ENCODE measurements around the gene BABAM2. TPM values are rescaled to one million over a fixed set of nuclear protein-coding genes. Genes with fewer than 3 reads are reported as not detected.

BABAM2 gene
- total and polyA plus RNA-seq, 2 experiments from 2014 or later, result 28.8 to 43.6 TPM

DNA sequence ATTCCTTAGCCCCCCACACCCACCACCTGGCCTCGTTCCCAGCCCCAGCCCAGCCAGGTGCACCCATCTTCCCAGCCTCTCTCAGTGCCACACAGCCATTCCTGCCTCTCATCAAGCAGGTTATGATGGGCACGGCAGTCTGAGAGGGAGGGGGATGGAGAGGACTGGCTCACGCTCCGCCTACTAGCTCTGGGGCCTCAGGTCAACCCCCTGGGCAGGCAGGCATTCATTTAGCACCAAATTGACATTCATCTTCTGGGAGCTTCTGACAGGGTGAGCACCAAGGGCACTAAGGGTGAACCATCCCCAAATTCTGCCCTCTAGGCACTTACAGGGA is 435.9 kb downstream of the BABAM2 start:
- TF ChIP-seq EZH2phosphoT487 (IDR thresholded peaks at IDR 0.05; ENCODE audit: low read depth, severe bottlenecking, unreplicated experiment), result no peak
- TF ChIP-seq, protein P1, sequence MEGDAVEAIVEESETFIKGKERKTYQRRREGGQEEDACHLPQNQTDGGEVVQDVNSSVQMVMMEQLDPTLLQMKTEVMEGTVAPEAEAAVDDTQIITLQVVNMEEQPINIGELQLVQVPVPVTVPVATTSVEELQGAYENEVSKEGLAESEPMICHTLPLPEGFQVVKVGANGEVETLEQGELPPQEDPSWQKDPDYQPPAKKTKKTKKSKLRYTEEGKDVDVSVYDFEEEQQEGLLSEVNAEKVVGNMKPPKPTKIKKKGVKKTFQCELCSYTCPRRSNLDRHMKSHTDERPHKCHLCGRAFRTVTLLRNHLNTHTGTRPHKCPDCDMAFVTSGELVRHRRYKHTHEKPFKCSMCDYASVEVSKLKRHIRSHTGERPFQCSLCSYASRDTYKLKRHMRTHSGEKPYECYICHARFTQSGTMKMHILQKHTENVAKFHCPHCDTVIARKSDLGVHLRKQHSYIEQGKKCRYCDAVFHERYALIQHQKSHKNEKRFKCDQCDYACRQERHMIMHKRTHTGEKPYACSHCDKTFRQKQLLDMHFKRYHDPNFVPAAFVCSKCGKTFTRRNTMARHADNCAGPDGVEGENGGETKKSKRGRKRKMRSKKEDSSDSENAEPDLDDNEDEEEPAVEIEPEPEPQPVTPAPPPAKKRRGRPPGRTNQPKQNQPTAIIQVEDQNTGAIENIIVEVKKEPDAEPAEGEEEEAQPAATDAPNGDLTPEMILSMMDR (IDR thresholded peaks at IDR 0.05; ENCODE audit: poor library complexity), result no peak
- no peak for TF ChIP-seq EZH2 (IDR thresholded peaks at IDR 0.05; ENCODE audit: borderline replicate concordance)
- Histone ChIP-seq H3K36me3 (replicated peaks; ENCODE audit: insufficient read depth, low read depth) (no peaks in the 10 kb centered on the region), H2AFZ (no peak overlapping the region), H3K79me2 (no peaks in the 10 kb centered on the region), H3K9me2 (replicated peaks; ENCODE audit: insufficient read depth) (no peaks in the 10 kb centered on the region), H3K4me1 (ENCODE audit: insufficient read depth) (peaks cover 16% of the 10 kb centered on the region), H3K27me3 (no peaks in the 10 kb centered on the region), H3K4me2 (no peak overlapping the region), H3K9me3 (ENCODE audit: low read depth) (no peaks in the 10 kb centered on the region), H3K4me3 (no peak overlapping the region), H3K27ac (no peak overlapping the region), H4K20me1 (ENCODE audit: insufficient read depth, poor library complexity, severe bottlenecking) (no peaks in the 10 kb centered on the region)
- no peak for DNase-seq (ENCODE audit: low spot score)
- 86% methylated on average over 2 of the region's 4 CpGs for WGBS (ENCODE audit: low lambda C conversion rate, missing lambda C conversion rate)

DNA sequence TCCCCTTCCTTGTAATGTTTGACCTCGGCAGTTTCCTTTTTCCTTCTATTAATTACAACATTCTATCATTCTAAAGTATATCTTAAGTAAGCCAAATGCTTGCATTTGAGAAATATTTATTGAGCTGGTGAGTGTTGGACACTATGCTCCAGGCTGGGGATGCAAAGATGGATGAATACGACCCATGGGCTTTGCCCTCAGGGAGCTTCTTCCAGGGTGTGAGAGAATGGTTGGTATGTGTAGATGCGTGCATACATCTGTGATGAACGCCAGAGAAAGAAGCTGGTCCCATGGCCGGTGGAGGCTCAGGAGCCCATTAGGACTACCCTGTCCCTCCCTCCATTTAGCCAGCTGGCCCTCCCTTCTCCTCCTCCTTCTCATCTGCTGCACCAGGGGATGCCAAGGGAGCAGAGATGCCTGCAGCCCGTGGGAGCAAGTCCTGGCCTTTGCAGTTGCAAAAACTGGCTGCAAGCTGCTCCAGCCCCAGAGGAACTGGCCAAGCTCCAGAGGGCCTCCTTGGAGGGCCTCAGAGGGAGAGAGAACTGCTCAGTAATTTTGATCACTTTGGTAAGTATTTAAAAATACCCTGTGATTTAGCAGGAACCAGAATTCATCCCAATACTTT is 436.5 kb downstream of the BABAM2 start:
- no peak for DNase-seq (ENCODE audit: low spot score)
- Histone ChIP-seq H3K27ac (peak overlapping the region; percentile 66), H3K4me2 (no peak overlapping the region), H3K4me1 (ENCODE audit: insufficient read depth) (peaks cover 16% of the 10 kb centered on the region), H3K4me3 (no peak overlapping the region), H2AFZ (no peak overlapping the region), H3K36me3 (replicated peaks; ENCODE audit: insufficient read depth, low read depth) (no peaks in the 10 kb centered on the region), H3K79me2 (no peaks in the 10 kb centered on the region), H3K9me3 (ENCODE audit: low read depth) (no peaks in the 10 kb centered on the region), H3K9me2 (replicated peaks; ENCODE audit: insufficient read depth) (no peaks in the 10 kb centered on the region), H3K27me3 (no peaks in the 10 kb centered on the region), H4K20me1 (ENCODE audit: insufficient read depth, poor library complexity, severe bottlenecking) (no peaks in the 10 kb centered on the region)
- TF ChIP-seq, protein P1 (IDR thresholded peaks at IDR 0.05; ENCODE audit: poor library complexity), result no peak
- TF ChIP-seq EZH2 (IDR thresholded peaks at IDR 0.05; ENCODE audit: borderline replicate concordance) (no peak), EZH2phosphoT487 (IDR thresholded peaks at IDR 0.05; ENCODE audit: low read depth, severe bottlenecking, unreplicated experiment) (no peak)
- WGBS (ENCODE audit: low lambda C conversion rate, missing lambda C conversion rate), result 86% methylated on average over 6 of the region's 6 CpGs

DNA sequence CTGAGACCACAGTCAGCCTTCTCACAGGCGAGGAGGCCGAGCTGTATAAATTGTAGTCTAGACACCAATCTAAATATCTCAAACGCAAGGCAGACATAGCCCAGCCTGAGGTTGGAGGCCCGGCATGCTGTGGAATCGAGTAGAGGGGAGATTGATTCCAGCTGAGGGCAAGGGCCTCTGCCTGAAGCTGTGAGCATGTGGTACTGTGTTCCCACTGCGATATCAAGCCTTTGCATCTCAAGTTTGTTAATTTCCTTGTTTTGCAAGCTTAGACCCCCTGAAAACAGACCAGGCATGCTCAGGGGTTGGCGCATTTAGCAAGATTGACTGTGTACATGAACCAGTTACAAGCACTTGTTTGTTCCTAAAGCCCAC is 437.0 kb downstream of the BABAM2 start:
- 66% methylated on average over 7 of the region's 7 CpGs for WGBS (ENCODE audit: low lambda C conversion rate, missing lambda C conversion rate)
- Histone ChIP-seq H3K4me3 (no peak overlapping the region), H3K27ac (peak overlapping the region; percentile 66), H3K9me3 (ENCODE audit: low read depth) (no peaks in the 10 kb centered on the region), H3K4me1 (ENCODE audit: insufficient read depth) (peaks cover 16% of the 10 kb centered on the region), H3K27me3 (no peaks in the 10 kb centered on the region), H3K79me2 (no peaks in the 10 kb centered on the region), H2AFZ (no peak overlapping the region), H3K4me2 (no peak overlapping the region), H3K9me2 (replicated peaks; ENCODE audit: insufficient read depth) (no peaks in the 10 kb centered on the region), H3K36me3 (replicated peaks; ENCODE audit: insufficient read depth, low read depth) (no peaks in the 10 kb centered on the region), H4K20me1 (ENCODE audit: insufficient read depth, poor library complexity, severe bottlenecking) (no peaks in the 10 kb centered on the region)
- DNase-seq (ENCODE audit: low spot score), result no peak
- no peak for TF ChIP-seq EZH2 (IDR thresholded peaks at IDR 0.05; ENCODE audit: borderline replicate concordance)
- no peak for TF ChIP-seq EZH2phosphoT487 (IDR thresholded peaks at IDR 0.05; ENCODE audit: low read depth, severe bottlenecking, unreplicated experiment)
- TF ChIP-seq, protein P1 (IDR thresholded peaks at IDR 0.05; ENCODE audit: poor library complexity), result no peak

All from hepatocyte (in vitro differentiated cells).